8988T (cell line): ENCODE results near the gene HIPK2.

Source experiments
- DNase-seq: peaks from one replicate; pipeline ENCODE4 v3.0.0; 2011

HIPK2 gene

GRCh38 chr7:139750459-139751095, 27.2 kb downstream of the HIPK2 start:
- no peak for DNase-seq

DNA sequence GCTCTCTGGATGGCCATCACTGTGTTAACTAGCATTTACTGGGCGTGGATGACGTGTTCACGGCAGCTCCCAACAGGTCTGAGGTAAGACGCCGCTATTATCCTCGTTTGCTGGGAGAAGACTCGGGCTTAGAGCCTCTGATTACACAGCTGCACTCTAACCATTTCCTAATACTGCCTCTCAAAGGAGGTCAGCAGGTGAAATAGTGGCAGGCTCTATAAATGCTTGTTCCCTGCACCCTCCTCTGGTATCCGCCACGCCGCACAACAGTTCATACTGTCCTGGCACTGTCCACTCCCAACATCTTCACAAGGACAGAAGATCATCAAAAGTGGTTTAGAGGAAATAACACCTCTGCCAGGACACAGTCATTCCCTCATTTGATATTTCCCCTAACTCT, 28.3 kb downstream of the HIPK2 start:
- no peak for DNase-seq

GRCh38 chr7:139748941-139749340, 28.9 kb downstream of the HIPK2 start:
- DNase-seq, result no peak

DNA sequence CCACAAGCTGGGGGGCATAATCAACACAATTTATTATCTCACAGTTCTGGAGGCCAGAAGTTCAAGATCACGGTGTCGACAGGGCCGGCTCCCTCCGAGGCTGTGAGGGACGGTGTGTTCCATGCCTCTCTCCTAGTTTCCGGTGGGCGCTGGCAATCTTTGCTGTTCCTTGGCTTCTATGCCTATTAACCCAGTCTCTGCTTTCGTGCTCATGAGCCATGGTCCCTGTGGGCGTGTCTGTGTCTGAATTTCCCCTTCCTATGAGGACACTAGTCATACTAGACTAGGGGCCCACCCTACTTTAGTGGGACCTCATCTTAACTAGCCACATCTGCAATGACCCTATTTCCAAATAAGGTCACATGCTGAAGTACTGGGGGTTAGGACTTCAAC, 29.4 kb downstream of the HIPK2 start:
- no peak for DNase-seq

DNA sequence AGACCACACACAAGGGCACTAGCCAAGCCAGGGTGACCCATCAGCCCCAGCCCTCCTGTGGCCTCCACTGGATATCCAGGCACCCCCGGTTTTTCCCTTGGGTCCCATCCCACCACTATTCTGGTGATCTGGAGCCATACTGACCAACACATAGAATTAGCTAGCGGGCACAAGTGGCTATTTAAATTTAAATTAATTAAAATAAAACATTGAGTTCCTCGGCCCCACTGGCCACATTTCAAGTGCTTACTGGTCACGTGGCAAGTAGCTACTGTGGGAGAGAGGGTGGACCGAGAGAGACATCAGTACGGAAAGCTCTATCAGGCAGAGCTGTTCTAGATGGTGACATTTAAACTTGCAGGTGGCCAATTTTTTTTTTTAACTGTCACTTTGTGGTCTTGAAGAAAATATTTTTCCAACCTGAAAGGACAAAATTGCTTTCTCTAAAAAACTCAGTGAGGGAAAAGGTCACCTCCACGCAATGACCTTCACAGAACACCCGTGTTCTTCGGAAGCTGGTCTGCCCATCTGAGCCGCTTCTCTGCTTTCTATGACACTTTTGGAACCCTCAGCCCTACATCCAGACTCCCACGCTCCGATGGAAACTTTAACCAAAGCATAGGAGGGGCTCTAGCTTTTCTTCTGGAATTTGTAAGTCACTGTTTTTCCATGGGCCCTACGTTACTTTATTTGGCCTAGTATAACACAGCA, 30.0 kb downstream of the HIPK2 start:
- no peak for DNase-seq

DNA sequence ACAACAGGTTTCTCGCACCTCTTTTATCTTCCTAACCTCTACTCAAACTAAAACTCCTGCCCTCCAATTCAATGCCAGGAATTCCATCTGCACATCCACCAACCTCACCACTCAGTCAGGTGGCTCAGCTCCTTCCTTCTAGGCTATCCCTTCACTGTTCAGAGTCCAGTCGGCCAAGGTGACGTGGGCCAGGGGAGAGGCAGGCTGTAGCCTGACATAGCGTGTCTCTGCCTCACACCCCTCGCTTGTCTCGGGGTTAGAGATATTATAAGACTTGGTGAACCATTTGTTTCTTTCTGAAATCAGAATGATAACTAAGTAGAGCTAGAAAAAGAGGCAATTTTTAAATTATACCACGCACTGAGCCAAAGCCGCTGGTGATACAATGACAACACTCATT, 31.1 kb downstream of the HIPK2 start:
- no peak for DNase-seq

GRCh38 chr7:139745678-139746143, 32.1 kb downstream of the HIPK2 start:
- DNase-seq, result no peak

- no peak for DNase-seq
Measured at GRCh38 chr7:139744768-139745677, 32.8 kb downstream of the HIPK2 start.

- DNase-seq, result no peak
Measured at GRCh38 chr7:139743967-139744767, 33.6 kb downstream of the HIPK2 start.

- DNase-seq, result no peak
Measured at GRCh38 chr7:139743267-139743966, 34.4 kb downstream of the HIPK2 start.

DNA sequence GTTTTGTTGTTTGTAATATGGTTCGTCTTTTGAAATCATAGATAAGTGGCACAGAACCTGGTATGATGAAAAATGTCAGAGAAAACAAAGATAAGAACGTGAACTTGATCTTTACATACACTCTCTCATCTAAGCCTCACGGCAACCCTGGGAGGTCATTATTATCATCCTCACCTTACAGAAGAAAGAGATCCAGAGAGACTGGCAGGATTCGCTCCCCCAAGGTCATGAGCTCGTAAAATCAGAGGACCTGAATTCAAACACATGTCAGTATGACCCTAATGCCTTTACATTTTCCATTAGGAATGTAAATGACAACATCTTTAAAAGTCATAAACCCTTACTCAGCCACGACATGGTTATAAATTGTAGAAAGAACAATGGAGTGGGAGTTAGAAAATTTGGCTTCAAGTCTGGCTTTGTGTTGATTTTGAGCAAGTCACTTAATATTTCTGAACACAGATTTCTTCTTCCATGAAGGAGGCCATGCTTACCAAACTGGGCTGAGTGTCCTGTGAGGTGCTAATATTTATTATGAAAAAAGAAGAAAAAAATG, 35.9 kb downstream of the HIPK2 start:
- no peak for DNase-seq

- no peak for DNase-seq
Measured at GRCh38 chr7:139741239-139741638, 36.6 kb downstream of the HIPK2 start.

GRCh38 chr7:139739863-139740597, 37.8 kb downstream of the HIPK2 start:
- DNase-seq, result no peak

DNA sequence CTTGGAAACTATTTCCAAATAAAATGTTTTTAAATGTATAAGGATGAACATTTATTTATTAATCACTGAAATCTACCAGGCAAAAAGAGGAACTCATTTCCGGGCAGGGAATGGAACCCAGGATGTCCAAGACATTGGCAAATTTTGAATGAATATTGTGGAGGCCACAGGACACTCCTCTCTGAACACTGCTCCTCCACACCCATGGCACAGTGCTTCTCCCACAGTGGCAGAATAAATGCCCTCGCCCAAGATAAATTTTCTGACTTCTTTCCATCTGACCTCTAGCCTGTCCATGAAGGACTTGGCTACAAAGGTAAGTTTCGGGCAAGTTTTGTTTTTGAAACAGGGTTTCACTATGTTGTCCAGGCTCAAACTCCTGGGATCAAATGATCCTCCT, 39.0 kb downstream of the HIPK2 start:
- DNase-seq, result no peak

GRCh38 chr7:139738101-139738489, 39.7 kb downstream of the HIPK2 start:
- DNase-seq, result no peak

- no peak for DNase-seq
Measured at GRCh38 chr7:139737221-139738100, 40.3 kb downstream of the HIPK2 start.

- no peak for DNase-seq
Measured at GRCh38 chr7:139735912-139736595, 41.7 kb downstream of the HIPK2 start.

DNA sequence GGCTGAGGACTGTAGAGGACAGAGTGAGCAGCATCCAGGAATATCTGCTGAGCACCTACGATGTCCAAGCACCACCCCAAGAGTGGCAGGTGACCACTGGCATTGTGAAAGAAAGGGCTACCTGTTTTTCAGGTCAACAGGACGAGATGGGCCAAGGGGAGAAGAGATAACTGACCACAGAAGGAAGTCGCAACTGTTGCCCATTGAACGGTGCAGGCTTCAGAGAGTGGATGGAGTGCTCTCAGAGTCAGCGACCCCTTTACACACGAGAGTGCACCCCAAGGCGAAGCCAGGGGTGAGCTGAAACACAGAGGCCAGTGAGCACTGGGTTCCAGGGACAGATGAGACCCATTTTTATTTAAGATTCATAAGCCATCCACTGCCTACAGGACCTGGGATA, 42.3 kb downstream of the HIPK2 start:
- no peak for DNase-seq

DNA sequence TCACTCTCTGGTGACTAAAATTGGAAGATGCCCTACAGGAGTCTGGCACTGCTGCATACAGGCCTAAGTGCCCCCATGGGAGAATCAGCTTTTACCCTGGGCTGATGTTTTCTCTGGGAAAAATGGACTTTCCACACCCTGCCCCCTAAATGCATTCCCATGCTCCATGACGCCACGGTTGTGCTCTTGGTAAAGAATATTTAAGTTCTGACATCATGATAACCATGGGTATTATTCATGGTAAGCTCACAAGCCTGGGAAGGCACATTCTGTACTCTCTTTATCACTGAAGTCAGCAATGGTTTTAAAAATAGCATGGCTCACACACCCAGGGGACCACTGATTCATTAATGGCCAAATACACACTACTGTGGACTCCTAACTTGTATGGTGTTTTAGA, 43.4 kb downstream of the HIPK2 start:
- DNase-seq, result no peak
